GM23338 (cell line): ENCODE measurements around the gene GRK3. TPM values are rescaled to one million over a fixed set of nuclear protein-coding genes. Genes with fewer than 3 reads are reported as not detected.

ENCODE experiments used
- ATAC-seq: fragments of 200-7000 bp; cut with Tn5 transposase; 3 replicates; pipeline ENCODE4 v1.9.1; 2020
- DNase-seq: peaks from one replicate; pipeline ENCODE4 v3.0.0-alpha.2; 2015; ENCODE audit warnings: low spot score
- H2AFZ ChIP-seq: fragments of 200-600 bp; sonication (generic); 2 replicates; pipeline ENCODE4 v1.8.0; 2016; ENCODE audit warnings: antibody characterized with exemption, mild to moderate bottlenecking, moderate library complexity
- H3F3A ChIP-seq: fragments of 200-600 bp; sonication (generic); replicated peaks from 2 replicates; pipeline ENCODE4 v1.8.0; 2017; ENCODE audit warnings: antibody characterized with exemption, mixed run types, low read depth
- H3K27ac ChIP-seq: fragments of 200-600 bp; sonication (generic); 2 replicates; pipeline ENCODE4 v1.6.1; 2016; ENCODE audit warnings: low read depth
- H3K27me3 ChIP-seq: fragments of 200-600 bp; sonication (generic); 2 replicates; pipeline ENCODE4 v1.8.0; 2016; ENCODE audit warnings: mild to moderate bottlenecking, mixed run types, moderate library complexity; ENCODE audit not compliant: insufficient read depth
- H3K36me3 ChIP-seq: fragments of 200-600 bp; sonication (generic); 2 replicates; pipeline ENCODE4 v1.8.0; 2016; ENCODE audit warnings: mild to moderate bottlenecking; ENCODE audit not compliant: insufficient read depth
- H3K4me1 ChIP-seq: fragments of 200-600 bp; sonication (generic); 2 replicates; pipeline ENCODE4 v1.8.0; 2016; ENCODE audit warnings: mild to moderate bottlenecking, moderate library complexity; ENCODE audit not compliant: insufficient read depth
- H3K4me2 ChIP-seq: fragments of 200-600 bp; sonication (generic); 2 replicates; pipeline ENCODE4 v1.7.1; 2017; ENCODE audit warnings: mixed run types
- H3K4me3 ChIP-seq: fragments of 200-600 bp; sonication (generic); 2 replicates; pipeline ENCODE4 v1.6.1; 2016; ENCODE audit warnings: mixed run types
- H3K79me2 ChIP-seq: fragments of 200-600 bp; sonication (generic); replicated peaks from 2 replicates; pipeline ENCODE4 v1.8.0; 2017; ENCODE audit warnings: mild to moderate bottlenecking; ENCODE audit not compliant: insufficient read depth
- H3K9me2 ChIP-seq: fragments of 200-600 bp; sonication (generic); 2 replicates; pipeline ENCODE4 v1.8.0; 2017; ENCODE audit not compliant: insufficient read depth
- H4K20me1 ChIP-seq: fragments of 200-600 bp; sonication (generic); replicated peaks from 2 replicates; pipeline ENCODE4 v1.8.0; 2017; ENCODE audit warnings: mild to moderate bottlenecking; ENCODE audit not compliant: insufficient read depth
- H3K27ac Mint-ChIP-seq: 2 replicates; pipeline ENCODE4 v1.8.0; 2020; ENCODE audit warnings: inconsistent platforms, mild to moderate bottlenecking, moderate library complexity, mixed read lengths
- H3K27me3 Mint-ChIP-seq: 3 replicates; pipeline ENCODE4 v1.8.0; 2022; ENCODE audit warnings: low read depth, mild to moderate bottlenecking, moderate library complexity, mixed read lengths, inconsistent platforms; ENCODE audit not compliant: insufficient read depth, poor library complexity
- H3K36me3 Mint-ChIP-seq: 3 replicates; pipeline ENCODE4 v1.8.0; 2021; ENCODE audit warnings: low read depth, mild to moderate bottlenecking, inconsistent platforms, moderate library complexity, mixed read lengths
- H3K4me1 Mint-ChIP-seq: 3 replicates; pipeline ENCODE4 v1.8.0; 2020; ENCODE audit warnings: mild to moderate bottlenecking, inconsistent platforms, mixed read lengths
- H3K4me3 Mint-ChIP-seq: 3 replicates; pipeline ENCODE4 v1.8.0; 2021; ENCODE audit warnings: moderate library complexity, mild to moderate bottlenecking, inconsistent platforms, mixed read lengths
- H3K9me3 Mint-ChIP-seq: 3 replicates; pipeline ENCODE4 v1.8.0; 2020; ENCODE audit warnings: moderate library complexity, mild to moderate bottlenecking, inconsistent platforms, mixed read lengths
- CREB1 ChIP-seq: fragments of 250-450 bp; sonication (Bioruptor Pico); IDR thresholded peaks from 2 replicates; pipeline ENCODE4 v1.5.0; 2020; ENCODE audit warnings: low read depth, mild to moderate bottlenecking, moderate library complexity
- EZH2phosphoT487 ChIP-seq: fragments of 200-600 bp; sonication (generic); IDR thresholded peaks from one replicate; pipeline ENCODE4 v1.8.1; 2018; ENCODE audit warnings: antibody characterized with exemption; ENCODE audit not compliant: unreplicated experiment
- POLR2AphosphoS5 ChIP-seq: IDR thresholded peaks from 2 replicates; pipeline ENCODE4 v1.6.1; 2016; ENCODE audit warnings: antibody characterized with exemption, low read depth
- STAT1 ChIP-seq: IDR thresholded peaks from one replicate; pipeline ENCODE4 v1.6.1; 2016; ENCODE audit warnings: antibody characterized with exemption; ENCODE audit not compliant: unreplicated experiment
- ZNF114 ChIP-seq: fragments of 250-450 bp; sonication (Bioruptor Pico); IDR thresholded peaks from 2 replicates; pipeline ENCODE4 v1.5.0; 2020; ENCODE audit warnings: mild to moderate bottlenecking, moderate library complexity
- polyA plus RNA-seq: library from polyadenylated mRNA; unstranded; fragments of >200 nt; fragmentation: Nextera tagmentation; extraction: Ambion mirVana; gene quantifications from 2 replicates; pipeline ENCODE4 v1.2.1, GENCODE V29; 2016
- total RNA-seq: library from RNA; depleted of rRNA; stranded (reverse); fragments of >200 nt; shearing (Covaris generic); gene quantifications from 2 replicates; pipeline ENCODE4 v1.2.3, GENCODE V29; 2014
- TF ChIP-seq, protein P1 (sequence below): fragments of 250-450 bp; sonication (Bioruptor Pico); IDR thresholded peaks from 2 replicates; pipeline ENCODE4 v1.5.0; 2020; ENCODE audit warnings: mild to moderate bottlenecking, moderate library complexity
- TF ChIP-seq, protein P2 (sequence below), 2 experiments: fragments of 200-600 bp in 1 of 2; sonication (generic) in 1 of 2; conservative IDR thresholded peaks; 2 replicates each; pipeline versions ENCODE4 v1.5.1 to v1.6.1; 2016 to 2017; ENCODE audit warnings: antibody characterized with exemption in 2 of 2, low read depth in 2 of 2, mild to moderate bottlenecking in 2 of 2, moderate library complexity in 1 of 2

Gene GRK3
- total and polyA plus RNA-seq, 2 experiments from 2014 or later, result 6.0 to 25.3 TPM

DNA sequence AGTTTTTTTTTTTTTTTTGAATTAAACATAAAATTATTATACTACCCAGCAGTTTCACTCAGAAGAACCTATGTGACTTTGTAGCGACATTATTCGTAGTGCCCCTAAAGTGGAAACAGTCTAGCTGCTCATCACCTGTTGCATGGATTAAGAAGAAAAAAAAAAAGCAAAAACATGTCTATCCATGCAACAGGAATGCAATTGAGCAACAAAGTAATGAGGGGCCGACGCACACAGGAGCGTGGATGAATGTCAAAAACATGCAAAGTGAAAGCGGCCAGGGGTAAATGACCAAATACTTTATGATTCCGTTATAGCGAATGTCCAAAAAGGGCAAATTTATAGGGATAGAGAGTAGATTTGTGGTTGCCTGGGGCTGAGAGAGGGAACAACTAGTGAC lies 193.8 kb downstream of the GRK3 start (continued):
- TF ChIP-seq, protein P1, sequence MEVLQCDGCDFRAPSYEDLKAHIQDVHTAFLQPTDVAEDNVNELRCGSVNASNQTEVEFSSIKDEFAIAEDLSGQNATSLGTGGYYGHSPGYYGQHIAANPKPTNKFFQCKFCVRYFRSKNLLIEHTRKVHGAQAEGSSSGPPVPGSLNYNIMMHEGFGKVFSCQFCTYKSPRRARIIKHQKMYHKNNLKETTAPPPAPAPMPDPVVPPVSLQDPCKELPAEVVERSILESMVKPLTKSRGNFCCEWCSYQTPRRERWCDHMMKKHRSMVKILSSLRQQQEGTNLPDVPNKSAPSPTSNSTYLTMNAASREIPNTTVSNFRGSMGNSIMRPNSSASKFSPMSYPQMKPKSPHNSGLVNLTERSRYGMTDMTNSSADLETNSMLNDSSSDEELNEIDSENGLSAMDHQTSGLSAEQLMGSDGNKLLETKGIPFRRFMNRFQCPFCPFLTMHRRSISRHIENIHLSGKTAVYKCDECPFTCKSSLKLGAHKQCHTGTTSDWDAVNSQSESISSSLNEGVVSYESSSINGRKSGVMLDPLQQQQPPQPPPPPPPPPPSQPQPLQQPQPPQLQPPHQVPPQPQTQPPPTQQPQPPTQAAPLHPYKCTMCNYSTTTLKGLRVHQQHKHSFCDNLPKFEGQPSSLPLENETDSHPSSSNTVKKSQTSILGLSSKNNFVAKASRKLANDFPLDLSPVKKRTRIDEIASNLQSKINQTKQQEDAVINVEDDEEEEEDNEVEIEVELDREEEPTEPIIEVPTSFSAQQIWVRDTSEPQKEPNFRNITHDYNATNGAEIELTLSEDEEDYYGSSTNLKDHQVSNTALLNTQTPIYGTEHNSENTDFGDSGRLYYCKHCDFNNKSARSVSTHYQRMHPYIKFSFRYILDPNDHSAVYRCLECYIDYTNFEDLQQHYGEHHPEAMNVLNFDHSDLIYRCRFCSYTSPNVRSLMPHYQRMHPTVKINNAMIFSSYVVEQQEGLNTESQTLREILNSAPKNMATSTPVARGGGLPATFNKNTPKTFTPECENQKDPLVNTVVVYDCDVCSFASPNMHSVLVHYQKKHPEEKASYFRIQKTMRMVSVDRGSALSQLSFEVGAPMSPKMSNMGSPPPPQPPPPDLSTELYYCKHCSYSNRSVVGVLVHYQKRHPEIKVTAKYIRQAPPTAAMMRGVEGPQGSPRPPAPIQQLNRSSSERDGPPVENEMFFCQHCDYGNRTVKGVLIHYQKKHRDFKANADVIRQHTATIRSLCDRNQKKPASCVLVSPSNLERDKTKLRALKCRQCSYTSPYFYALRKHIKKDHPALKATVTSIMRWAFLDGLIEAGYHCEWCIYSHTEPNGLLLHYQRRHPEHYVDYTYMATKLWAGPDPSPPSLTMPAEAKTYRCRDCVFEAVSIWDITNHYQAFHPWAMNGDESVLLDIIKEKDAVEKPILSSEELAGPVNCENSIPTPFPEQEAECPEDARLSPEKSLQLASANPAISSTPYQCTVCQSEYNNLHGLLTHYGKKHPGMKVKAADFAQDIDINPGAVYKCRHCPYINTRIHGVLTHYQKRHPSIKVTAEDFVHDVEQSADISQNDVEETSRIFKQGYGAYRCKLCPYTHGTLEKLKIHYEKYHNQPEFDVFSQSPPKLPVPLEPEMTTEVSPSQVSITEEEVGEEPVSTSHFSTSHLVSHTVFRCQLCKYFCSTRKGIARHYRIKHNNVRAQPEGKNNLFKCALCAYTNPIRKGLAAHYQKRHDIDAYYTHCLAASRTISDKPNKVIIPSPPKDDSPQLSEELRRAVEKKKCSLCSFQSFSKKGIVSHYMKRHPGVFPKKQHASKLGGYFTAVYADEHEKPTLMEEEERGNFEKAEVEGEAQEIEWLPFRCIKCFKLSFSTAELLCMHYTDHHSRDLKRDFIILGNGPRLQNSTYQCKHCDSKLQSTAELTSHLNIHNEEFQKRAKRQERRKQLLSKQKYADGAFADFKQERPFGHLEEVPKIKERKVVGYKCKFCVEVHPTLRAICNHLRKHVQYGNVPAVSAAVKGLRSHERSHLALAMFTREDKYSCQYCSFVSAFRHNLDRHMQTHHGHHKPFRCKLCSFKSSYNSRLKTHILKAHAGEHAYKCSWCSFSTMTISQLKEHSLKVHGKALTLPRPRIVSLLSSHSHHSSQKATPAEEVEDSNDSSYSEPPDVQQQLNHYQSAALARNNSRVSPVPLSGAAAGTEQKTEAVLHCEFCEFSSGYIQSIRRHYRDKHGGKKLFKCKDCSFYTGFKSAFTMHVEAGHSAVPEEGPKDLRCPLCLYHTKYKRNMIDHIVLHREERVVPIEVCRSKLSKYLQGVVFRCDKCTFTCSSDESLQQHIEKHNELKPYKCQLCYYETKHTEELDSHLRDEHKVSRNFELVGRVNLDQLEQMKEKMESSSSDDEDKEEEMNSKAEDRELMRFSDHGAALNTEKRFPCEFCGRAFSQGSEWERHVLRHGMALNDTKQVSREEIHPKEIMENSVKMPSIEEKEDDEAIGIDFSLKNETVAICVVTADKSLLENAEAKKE (CRISPR knock-in tag), result no peak
- no peak for TF ChIP-seq EZH2phosphoT487
- TF ChIP-seq CREB1, result no peak
- no peak for TF ChIP-seq POLR2AphosphoS5

DNA sequence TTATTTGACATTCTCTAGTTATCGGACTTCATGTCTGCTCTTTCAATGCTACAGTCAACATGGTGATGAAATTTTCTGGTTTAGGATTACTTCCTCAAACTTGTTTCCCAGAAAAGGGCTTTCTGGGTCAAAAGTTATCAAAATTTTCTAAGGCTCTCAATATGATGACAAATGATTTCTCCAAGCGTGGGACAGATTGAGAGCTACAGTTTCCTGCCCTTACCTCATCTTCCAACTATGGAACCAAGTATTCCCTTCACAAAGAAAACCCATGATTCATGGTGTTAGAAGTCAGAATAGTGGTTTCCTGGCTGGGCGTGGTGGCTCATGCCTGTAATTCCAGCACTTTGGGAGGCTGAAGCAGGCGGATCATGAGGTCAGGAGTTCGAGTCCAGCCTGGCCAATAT lies 195.4 kb downstream of the GRK3 start:
- H3K4me2 ChIP-seq, result no peak overlapping the region
- no peaks in the 10 kb centered on the region for H3K27me3 Mint-ChIP-seq
- DNase-seq (no peak), ATAC-seq (no peak)
- H3K4me3 Mint-ChIP-seq, result no peak overlapping the region
- H3K27me3 ChIP-seq, result no peaks in the 10 kb centered on the region
- no peak for TF ChIP-seq STAT1
- TF ChIP-seq, protein P2, sequence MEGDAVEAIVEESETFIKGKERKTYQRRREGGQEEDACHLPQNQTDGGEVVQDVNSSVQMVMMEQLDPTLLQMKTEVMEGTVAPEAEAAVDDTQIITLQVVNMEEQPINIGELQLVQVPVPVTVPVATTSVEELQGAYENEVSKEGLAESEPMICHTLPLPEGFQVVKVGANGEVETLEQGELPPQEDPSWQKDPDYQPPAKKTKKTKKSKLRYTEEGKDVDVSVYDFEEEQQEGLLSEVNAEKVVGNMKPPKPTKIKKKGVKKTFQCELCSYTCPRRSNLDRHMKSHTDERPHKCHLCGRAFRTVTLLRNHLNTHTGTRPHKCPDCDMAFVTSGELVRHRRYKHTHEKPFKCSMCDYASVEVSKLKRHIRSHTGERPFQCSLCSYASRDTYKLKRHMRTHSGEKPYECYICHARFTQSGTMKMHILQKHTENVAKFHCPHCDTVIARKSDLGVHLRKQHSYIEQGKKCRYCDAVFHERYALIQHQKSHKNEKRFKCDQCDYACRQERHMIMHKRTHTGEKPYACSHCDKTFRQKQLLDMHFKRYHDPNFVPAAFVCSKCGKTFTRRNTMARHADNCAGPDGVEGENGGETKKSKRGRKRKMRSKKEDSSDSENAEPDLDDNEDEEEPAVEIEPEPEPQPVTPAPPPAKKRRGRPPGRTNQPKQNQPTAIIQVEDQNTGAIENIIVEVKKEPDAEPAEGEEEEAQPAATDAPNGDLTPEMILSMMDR (conservative IDR thresholded peaks at IDR 0.05; ENCODE audit: low read depth in 2 of 2), result no peak
- no peak for TF ChIP-seq ZNF114 (CRISPR knock-in tag)
- H3K36me3 Mint-ChIP-seq, result no peaks in the 10 kb centered on the region
- no peaks in the 10 kb centered on the region for H4K20me1 ChIP-seq
- no peaks in the 10 kb centered on the region for H3K4me1 ChIP-seq
- H3K9me3 Mint-ChIP-seq, result no peaks in the 10 kb centered on the region
- no peaks in the 10 kb centered on the region for H3K79me2 ChIP-seq
- no peaks in the 10 kb centered on the region for H3K4me1 Mint-ChIP-seq
- no peak overlapping the region for H3K27ac Mint-ChIP-seq
- no peak overlapping the region for H3K4me3 ChIP-seq
- H3K9me2 ChIP-seq, result no peaks in the 10 kb centered on the region
- no peaks in the 10 kb centered on the region for H3F3A ChIP-seq
- H2AFZ ChIP-seq, result no peak overlapping the region
- H3K36me3 ChIP-seq, result no peaks in the 10 kb centered on the region; the same call in 1 of the 2 replicates
- H3K27ac ChIP-seq, result no peak overlapping the region
